Activated T-cell treated with anti-CD3 and anti-CD28 coated beads, Interleukin-2, amount 50 U/mL, for 24 hours (primary cell): Measurements from ENCODE around the gene KLHL8.

ENCODE experiments used
- DNase-seq: peaks from one replicate; pipeline ENCODE4 v3.0.0-alpha.2; 2020
- H3K27ac Mint-ChIP-seq: 2 replicates; pipeline ENCODE4 v1.8.0; 2020; ENCODE audit warnings: mild to moderate bottlenecking, mixed read lengths
- H3K27me3 Mint-ChIP-seq: 2 replicates; pipeline ENCODE4 v1.8.0; 2020; ENCODE audit warnings: mixed read lengths
- H3K36me3 Mint-ChIP-seq: 2 replicates; pipeline ENCODE4 v1.8.0; 2020; ENCODE audit warnings: low read depth, mixed read lengths
- H3K4me1 Mint-ChIP-seq: 2 replicates; pipeline ENCODE4 v1.8.0; 2020; ENCODE audit warnings: low read depth, mixed read lengths
- H3K4me3 Mint-ChIP-seq: 2 replicates; pipeline ENCODE4 v1.8.0; 2020; ENCODE audit warnings: mild to moderate bottlenecking, moderate library complexity, mixed read lengths
- H3K9me3 Mint-ChIP-seq: 2 replicates; pipeline ENCODE4 v1.8.0; 2020; ENCODE audit warnings: mixed read lengths

The KLHL8 gene

DNA sequence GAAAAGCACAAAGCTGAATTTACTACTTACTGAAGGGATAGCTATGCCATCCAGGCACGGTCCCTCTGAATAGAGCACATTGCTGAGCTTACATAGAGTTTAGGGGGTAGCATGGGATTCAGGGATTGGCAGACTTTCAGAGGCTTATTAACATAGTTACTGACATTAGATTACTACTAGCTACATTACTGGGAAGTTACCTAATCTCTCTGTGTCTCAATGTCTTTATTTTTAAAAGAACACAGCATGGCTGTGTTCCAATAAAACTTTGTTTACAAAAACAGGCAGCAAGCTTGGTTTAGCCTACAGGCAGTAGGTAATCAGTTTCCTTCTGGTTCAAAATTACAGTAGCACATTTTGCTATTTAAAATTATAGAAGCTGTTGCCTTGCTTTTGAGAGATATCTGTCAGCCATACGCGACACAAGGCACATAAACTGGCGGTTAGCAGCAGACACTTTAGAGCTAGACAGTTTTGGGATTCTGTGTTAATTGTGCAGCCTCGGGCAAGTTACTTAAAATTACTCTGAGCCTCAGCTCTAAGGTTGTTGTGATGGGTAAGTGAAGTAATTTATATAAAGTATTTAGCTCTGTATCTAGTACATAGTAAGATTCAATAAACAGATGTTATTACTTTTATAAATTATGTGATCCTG lies 6.9 kb downstream of the KLHL8 start:
- Mint-ChIP-seq H3K9me3 (no peaks in the 10 kb centered on the region), H3K27me3 (no peaks in the 10 kb centered on the region), H3K4me1 (peaks cover 27% of the 10 kb centered on the region), H3K4me3 (no peak overlapping the region), H3K36me3 (peaks cover 15% of the 10 kb centered on the region), H3K27ac (no peak overlapping the region)
- no peak for DNase-seq

DNA sequence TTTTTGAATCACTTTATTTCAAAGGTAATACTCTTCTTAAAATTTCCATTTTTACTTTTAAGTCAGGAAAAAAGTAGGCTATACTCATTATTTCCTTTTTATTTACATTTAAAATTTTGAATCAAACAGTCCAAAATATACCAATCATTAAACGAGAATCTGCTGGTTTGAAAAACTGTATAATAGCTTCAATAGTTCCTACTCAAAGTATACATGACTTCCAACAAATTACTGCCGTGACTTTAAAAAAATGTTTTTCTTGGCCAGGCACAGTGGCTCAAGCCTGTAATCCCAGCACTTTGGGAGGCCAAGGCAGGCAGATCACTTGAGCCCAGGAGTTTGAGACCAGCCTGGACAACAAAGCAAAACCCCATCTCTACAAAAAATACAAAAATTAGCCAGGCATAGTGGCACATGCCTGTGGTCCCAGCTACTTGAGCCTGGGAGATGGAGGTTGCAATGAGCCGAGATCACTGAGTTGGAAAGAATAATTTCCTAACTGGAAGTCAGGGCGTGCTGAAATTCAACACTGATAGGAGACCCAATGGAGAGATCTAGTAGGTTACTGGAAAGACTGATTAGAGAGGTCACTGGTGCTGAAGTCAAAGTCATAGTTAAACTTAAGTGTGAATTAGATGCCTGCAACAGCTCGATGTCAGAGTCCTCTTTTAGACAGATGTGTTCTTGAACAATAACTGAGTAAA lies 9.0 kb downstream of the KLHL8 start:
- Mint-ChIP-seq H3K9me3 (no peaks in the 10 kb centered on the region), H3K27ac (no peak overlapping the region), H3K36me3 (peaks cover 21% of the 10 kb centered on the region), H3K4me3 (no peak overlapping the region), H3K27me3 (no peaks in the 10 kb centered on the region), H3K4me1 (peaks cover 18% of the 10 kb centered on the region)
- DNase-seq, result no peak

DNA sequence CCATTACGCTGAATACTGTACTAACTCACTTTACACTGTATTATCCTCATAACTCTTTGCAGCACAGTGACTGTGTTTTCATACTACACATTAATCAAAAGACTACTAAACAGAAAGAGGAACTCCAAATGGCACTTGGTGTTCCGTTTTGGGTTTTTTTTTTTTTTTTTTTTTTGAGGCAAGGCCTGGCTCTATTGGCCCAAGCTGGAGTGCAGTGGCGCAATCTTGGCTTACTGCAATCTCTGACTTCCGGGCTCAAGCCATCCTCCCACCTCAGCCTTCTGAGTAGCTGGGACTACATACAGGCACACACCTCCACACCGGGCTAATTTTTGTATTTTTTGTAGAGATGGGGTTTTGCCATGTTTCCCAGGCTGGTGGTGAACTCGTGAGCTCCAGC lies 10.7 kb downstream of the KLHL8 start:
- H3K4me1 Mint-ChIP-seq, result peaks cover 17% of the 10 kb centered on the region
- no peak overlapping the region for H3K27ac Mint-ChIP-seq
- H3K4me3 Mint-ChIP-seq, result no peak overlapping the region
- DNase-seq, result no peak
- H3K36me3 Mint-ChIP-seq, result peaks cover 22% of the 10 kb centered on the region
- no peaks in the 10 kb centered on the region for H3K9me3 Mint-ChIP-seq
- H3K27me3 Mint-ChIP-seq, result no peaks in the 10 kb centered on the region

DNA sequence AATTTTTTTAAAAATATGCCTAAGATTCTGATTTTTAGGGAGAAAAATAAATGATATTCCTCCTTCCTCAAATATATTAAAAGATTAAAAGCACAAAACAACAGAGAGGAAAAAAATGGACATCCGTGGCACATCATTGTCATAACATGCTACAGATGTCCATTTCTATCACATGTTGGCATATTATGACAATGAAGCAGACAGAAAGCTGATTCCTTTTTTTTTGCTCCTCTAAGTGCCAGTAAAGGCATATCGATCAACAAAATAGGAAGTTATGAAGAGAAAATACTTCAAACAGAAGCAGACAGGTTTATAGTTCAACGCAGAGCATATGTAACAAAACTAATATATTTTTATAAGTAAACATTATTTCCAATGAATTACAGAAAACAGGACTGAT lies 11.2 kb downstream of the KLHL8 start:
- H3K27me3 Mint-ChIP-seq, result no peaks in the 10 kb centered on the region
- H3K36me3 Mint-ChIP-seq, result peaks cover 27% of the 10 kb centered on the region
- no peaks in the 10 kb centered on the region for H3K9me3 Mint-ChIP-seq
- peaks cover 21% of the 10 kb centered on the region for H3K4me1 Mint-ChIP-seq
- H3K27ac Mint-ChIP-seq, result no peak overlapping the region
- no peak for DNase-seq
- H3K4me3 Mint-ChIP-seq, result no peak overlapping the region

DNA sequence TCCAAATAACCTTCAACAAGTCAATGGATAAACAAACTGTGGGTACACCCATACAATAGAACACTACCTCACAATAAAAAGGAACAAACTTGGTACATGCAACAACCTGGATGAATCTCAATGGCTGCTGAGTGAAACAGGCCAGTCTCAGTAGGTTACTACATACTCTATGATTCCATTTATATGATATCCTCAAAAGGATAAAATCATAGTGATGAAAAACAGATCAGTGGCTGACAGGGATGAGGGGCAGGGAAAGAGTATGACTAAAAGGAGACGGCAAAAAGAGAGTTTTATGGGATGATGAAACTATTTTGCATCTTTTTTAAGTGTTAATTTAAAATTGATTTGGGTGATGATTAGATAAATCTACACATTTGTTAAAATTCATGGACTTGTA lies 15.9 kb downstream of the KLHL8 start:
- H3K4me1 Mint-ChIP-seq, result peaks cover 27% of the 10 kb centered on the region
- no peak overlapping the region for H3K27ac Mint-ChIP-seq
- H3K36me3 Mint-ChIP-seq, result peaks cover 44% of the 10 kb centered on the region
- H3K9me3 Mint-ChIP-seq, result peaks cover 7% of the 10 kb centered on the region
- DNase-seq, result no peak
- no peaks in the 10 kb centered on the region for H3K27me3 Mint-ChIP-seq
- no peak overlapping the region for H3K4me3 Mint-ChIP-seq

DNA sequence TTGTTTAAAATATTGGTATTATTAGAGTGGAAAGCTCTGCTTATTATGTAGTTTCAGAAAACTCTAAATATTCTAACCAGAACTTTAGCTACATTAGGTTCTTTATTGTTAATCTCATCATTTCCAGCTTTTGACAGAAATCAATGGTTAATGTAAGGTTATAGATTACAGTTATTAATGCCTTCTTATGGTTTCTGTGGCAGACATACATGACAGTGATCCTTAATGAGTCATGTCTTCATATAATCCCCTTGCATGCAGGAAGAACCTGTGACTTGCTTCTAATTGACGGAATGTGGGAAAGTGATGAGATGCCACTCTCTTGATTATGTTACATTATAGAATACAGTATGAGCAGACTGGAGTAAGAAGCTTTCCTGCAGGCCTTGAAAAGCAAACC lies 23.5 kb downstream of the KLHL8 start:
- Mint-ChIP-seq H3K36me3 (peaks cover 14% of the 10 kb centered on the region), H3K4me1 (peaks cover 45% of the 10 kb centered on the region), H3K27ac (no peak overlapping the region), H3K27me3 (no peaks in the 10 kb centered on the region), H3K9me3 (no peaks in the 10 kb centered on the region), H3K4me3 (no peak overlapping the region)
- DNase-seq, result no peak

DNA sequence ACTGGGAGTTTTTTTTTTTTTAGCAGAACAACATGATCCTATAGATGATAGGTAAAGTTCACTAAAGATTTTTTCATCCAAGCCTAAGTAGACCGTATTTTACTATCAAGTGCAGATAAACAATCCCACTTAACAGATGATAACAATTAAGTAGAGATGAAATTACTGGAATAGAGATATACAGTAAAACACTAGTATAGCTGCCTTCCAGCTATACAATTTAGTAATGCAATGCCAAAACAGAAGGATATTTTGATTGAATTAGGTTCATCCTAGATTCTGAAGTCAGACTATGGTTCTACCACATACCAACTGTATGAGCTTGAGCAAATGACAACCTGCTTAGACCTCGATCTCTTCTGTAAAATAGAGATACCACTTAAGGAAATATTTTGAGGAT lies 24.3 kb downstream of the KLHL8 start:
- Mint-ChIP-seq H3K9me3 (no peaks in the 10 kb centered on the region), H3K27me3 (no peaks in the 10 kb centered on the region), H3K4me1 (peaks cover 45% of the 10 kb centered on the region), H3K4me3 (no peak overlapping the region), H3K27ac (no peak overlapping the region), H3K36me3 (peaks cover 16% of the 10 kb centered on the region)
- DNase-seq, result no peak

DNA sequence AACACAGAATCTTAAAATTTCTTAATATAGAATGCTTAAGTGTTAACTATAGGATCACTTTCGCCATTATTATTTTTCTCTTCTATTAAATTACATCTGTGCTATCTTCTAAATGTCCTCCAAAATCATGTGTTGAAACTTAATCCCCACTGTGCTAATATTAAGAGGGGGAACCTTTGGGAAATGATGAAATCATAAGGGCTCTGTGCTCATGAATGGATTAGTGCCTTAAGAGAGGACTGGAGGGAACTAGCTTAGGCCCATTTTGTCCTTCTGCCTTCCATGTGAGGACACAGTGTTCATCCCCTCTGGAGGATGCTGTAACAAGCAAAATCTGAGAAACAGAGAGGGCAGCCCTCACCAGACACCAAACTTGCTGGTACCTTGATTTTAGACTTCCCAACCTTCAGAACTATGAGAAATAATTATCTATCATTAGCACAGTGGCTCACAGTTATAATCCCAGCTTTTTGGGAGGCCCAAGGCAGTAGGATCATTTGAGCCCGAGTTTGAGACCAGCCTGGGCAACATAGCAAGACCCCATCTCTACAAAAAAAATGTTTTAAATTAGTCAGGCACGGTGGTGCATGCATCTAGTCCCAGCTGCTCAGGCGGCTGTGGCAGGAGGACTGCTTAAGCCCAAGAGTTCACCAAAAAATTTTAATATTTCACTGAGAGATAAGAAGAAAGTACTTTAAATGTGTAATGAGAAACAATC lies 26.3 kb downstream of the KLHL8 start:
- no peak overlapping the region for H3K27ac Mint-ChIP-seq

DNA sequence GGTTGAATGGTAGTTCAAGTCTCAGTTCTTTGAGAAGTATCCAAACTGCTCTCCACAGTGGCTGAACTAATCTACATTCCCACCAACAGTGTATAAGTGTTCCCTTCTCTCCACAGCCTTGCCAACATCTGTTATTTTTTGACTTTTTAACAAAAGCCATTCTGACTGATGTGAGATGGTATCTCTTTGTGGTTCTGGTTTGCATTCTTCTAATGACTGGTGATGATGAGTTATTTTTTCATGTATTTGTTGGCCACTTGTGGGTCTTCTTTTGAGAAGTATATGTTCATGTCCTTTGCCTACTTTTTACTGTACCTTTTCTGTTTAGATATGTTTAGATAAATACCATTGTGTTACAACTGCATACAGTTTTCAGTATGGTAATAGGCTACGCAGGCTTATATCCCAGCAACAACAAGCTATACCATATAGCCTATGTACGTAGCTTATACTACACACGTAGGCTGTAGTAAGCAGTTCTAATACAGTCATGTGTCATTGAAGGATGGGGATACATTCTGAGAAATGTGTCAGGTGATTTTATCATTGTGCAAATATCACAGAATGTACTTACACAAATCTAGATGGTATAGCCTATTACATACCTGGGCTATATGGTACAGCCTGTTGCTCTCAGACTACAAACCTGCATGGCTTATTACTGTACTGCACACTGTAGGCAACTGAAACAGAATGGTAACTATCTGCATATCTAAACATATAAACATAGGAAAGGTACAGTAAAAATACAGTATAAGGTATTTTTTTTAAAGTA lies 28.1 kb downstream of the KLHL8 start:
- Mint-ChIP-seq H3K36me3 (peaks cover 15% of the 10 kb centered on the region), H3K27ac (no peak overlapping the region), H3K27me3 (no peaks in the 10 kb centered on the region), H3K4me3 (no peak overlapping the region), H3K9me3 (no peaks in the 10 kb centered on the region), H3K4me1 (peaks cover 21% of the 10 kb centered on the region)
- no peak for DNase-seq

More for the DNA sequence above, 26.3 kb downstream of the KLHL8 start:
- Mint-ChIP-seq H3K9me3 (no peaks in the 10 kb centered on the region), H3K4me1 (peaks cover 34% of the 10 kb centered on the region), H3K27me3 (no peaks in the 10 kb centered on the region), H3K4me3 (no peak overlapping the region), H3K36me3 (peaks cover 15% of the 10 kb centered on the region)
- no peak for DNase-seq

DNA sequence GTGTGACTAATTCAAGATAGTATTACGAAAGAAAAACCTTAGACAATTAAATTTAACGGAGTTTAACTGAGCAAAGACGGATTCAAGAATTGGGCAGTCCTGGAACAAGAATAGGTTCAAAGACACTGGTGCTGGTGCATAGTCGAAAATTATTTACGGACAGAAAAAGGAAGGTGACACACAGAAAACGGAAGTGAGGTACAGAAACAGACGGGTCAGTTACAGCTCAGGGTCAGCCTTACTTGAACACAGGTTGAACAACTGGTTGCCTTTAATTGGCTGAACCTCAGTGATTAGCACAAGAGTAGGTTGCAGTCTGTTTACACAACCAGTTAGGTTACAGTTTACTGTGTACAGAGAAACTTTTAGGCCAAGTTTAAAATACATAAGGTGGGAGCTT lies 31.5 kb downstream of the KLHL8 start:
- no peak overlapping the region for H3K4me3 Mint-ChIP-seq
- H3K36me3 Mint-ChIP-seq, result peaks cover 11% of the 10 kb centered on the region
- H3K27me3 Mint-ChIP-seq, result no peaks in the 10 kb centered on the region
- H3K4me1 Mint-ChIP-seq, result peaks cover 6% of the 10 kb centered on the region
- no peak for DNase-seq
- no peak overlapping the region for H3K27ac Mint-ChIP-seq
- no peaks in the 10 kb centered on the region for H3K9me3 Mint-ChIP-seq

DNA sequence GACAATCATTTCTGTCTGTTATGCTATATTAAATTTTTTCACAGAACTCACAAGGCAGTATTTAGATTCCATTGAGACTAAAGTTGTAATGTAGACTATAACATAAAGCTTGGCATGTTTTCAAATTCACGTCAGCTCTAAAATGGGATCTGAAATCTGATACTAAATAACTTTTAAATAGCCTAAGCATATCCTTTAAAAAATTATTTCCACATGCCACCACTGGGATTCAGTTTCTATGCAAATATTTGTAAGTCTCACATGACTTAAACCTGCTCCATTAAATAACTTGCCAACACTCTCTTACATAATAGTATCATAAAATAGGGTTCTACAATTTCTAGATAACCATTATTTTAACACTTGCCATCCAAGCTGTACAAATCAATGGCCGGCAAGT lies 32.4 kb downstream of the KLHL8 start:
- peaks cover 15% of the 10 kb centered on the region for H3K36me3 Mint-ChIP-seq
- no peak overlapping the region for H3K27ac Mint-ChIP-seq
- H3K9me3 Mint-ChIP-seq, result no peaks in the 10 kb centered on the region
- no peak overlapping the region for H3K4me3 Mint-ChIP-seq
- peaks cover 6% of the 10 kb centered on the region for H3K4me1 Mint-ChIP-seq
- no peak for DNase-seq
- H3K27me3 Mint-ChIP-seq, result no peaks in the 10 kb centered on the region

DNA sequence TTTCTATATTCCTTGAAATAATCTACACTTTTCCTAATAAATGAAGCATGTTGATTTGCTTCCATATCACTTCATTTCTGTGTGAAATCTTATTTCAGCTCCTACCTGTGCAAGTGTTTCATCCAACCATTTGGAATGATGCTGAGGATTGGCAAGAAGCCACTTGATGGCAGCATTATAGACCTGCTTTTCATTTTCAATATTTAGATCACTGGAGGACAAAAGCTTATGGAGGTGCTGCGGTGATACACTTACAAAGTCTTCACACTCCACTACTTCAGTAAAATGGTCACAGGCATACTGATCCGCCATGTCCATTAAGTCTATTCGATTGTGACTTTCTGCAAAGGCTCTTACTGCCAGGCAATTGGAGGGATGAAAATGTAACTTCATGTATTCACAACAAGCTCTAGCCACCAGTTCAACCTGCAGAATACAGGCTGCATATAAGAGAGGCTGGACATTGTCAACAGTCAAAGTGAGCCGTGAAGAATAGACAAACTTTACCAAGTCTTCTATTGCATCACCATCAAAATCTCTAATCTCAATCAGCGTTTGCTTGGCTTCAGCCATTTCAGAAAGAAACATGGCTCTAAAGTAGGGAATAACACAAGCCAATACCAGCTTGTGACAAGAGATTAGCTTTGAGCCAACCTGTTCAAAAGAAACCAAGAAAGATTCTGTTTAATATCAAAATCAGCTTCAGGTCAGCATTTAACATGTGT lies 35.1 kb downstream of the KLHL8 start:
- peaks cover 14% of the 10 kb centered on the region for H3K36me3 Mint-ChIP-seq
- no peaks in the 10 kb centered on the region for H3K9me3 Mint-ChIP-seq
- H3K27me3 Mint-ChIP-seq, result no peaks in the 10 kb centered on the region
- no peaks in the 10 kb centered on the region for H3K4me1 Mint-ChIP-seq
- H3K4me3 Mint-ChIP-seq, result no peak overlapping the region
- DNase-seq, result no peak
- H3K27ac Mint-ChIP-seq, result no peak overlapping the region

DNA sequence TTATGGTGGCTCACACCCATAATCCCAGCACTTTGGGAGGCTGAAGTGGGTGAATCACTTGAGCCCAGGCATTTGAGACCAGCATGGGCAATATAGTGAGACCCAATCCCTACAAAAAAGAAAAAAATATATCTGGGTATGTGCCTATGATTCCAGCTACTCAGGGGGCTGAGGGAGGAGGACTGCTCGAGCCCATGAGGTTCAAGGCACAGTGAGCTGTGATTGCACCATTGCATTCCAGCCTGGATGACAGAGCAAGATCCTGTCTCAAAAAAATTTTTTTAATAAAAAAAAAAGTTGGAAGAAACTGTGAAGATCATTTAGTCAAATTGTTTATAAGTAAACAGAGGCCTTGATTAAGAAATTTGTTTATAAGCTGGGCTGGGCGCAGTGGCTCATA lies 39.7 kb downstream of the KLHL8 start:
- Mint-ChIP-seq H3K36me3 (peaks cover 29% of the 10 kb centered on the region), H3K9me3 (no peaks in the 10 kb centered on the region), H3K27ac (no peak overlapping the region), H3K27me3 (no peaks in the 10 kb centered on the region), H3K4me1 (no peaks in the 10 kb centered on the region), H3K4me3 (no peak overlapping the region)
- no peak for DNase-seq

DNA sequence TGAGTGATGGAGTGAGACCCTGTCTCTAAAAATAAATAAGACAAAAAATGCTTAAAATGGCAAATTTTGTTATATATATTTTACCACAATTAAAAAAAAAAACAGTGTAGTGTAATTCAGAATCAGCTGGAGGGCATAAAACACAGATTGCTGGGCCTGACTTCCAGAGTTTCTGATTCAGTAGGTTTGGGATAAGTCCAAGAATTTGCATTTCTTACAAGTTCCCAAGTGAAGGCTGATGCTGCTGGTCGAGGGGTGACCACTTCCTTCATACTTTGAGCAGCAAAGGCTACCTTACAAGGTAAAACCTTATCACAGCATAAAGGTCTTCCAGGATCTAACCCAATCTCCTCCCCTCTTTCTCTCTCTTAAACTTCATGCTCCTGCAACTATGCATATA lies 40.7 kb downstream of the KLHL8 start:
- no peak overlapping the region for H3K4me3 Mint-ChIP-seq
- DNase-seq, result no peak
- peaks cover 35% of the 10 kb centered on the region for H3K36me3 Mint-ChIP-seq
- no peak overlapping the region for H3K27ac Mint-ChIP-seq
- H3K27me3 Mint-ChIP-seq, result no peaks in the 10 kb centered on the region
- H3K4me1 Mint-ChIP-seq, result no peaks in the 10 kb centered on the region
- no peaks in the 10 kb centered on the region for H3K9me3 Mint-ChIP-seq
